ENCODE measurements around the gene AGAP1.

Gene AGAP1

DNA sequence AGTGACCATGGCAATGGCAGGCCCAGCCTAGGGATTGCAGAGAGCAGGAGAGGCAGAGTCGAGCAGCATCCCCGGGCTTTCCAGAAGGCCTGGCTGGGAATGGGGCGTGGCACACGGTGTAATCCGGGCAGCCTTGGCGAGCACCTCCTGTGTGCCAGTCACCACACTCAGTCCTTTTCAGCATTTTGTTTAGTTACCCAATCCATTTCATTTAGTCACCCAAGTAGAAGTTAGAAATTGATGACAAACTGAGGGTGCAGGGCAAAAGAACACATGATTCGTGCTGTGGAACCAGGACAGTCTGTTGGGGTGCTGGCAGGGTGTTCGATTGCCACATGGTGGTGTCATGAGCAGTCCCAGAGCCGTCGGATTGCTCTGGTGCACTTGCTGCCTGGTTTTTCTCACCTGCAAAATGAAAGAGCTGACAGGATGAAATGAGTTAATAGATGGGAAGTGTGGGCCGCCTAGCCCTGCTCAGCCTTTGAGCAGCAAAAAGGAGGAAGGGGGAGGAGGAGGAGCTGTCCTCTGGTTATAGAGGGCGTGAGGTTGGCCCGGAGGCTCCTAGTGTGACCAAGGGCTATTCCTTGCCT, 299.4 kb downstream of the AGAP1 start:
- Histone ChIP-seq H3K4me1 (ENCODE audit: control insufficient read depth in 2 of 2, insufficient read depth in 2 of 2, low read length in 2 of 2) (no peaks in the 10 kb centered on the region), H3K27me3 (ENCODE audit: control insufficient read depth in 2 of 2, insufficient read depth in 2 of 2, low read length in 2 of 2) (no peaks in the 10 kb centered on the region), H3K36me3 (ENCODE audit: control insufficient read depth in 2 of 2, insufficient read depth in 2 of 2, low read length in 2 of 2) (peaks cover 3 to 7% of the 10 kb centered on the region in 2 donors), H3K27ac (ENCODE audit: low read depth in 2 of 2, low read length in 2 of 2) (no peak overlapping the region), H3K9ac (ENCODE audit: low read depth in 1 of 2, low read length in 2 of 2) (no peak overlapping the region), H3K4me3 (ENCODE audit: low read length in 2 of 2) (no peak overlapping the region), H3K9me3 (ENCODE audit: control insufficient read depth in 2 of 2, low read length in 2 of 2) (no peaks in the 10 kb centered on the region)

DNA sequence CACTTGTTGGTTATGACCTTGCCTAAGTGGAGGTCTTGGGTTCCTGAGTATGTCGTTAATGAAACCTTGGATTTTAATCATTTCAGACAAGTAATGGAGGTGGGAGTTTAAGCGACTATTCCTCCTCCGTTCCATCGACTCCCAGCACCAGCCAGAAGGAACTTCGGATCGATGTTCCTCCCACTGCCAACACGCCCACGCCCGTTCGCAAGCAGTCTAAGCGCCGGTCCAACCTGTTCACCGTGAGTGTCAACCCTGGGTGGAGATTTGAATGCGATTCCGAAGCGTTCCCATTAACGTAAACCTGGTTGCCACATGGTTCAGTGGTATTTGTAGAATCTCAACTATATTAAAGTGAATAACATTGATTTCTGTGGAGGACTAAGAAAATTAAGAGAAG, 305.4 kb downstream of the AGAP1 start:
- Histone ChIP-seq H3K4me1 (ENCODE audit: control insufficient read depth in 2 of 2, insufficient read depth in 2 of 2, low read length in 2 of 2) (no peaks in the 10 kb centered on the region), H3K27ac (ENCODE audit: low read depth in 2 of 2, low read length in 2 of 2) (no peak overlapping the region), H3K9me3 (ENCODE audit: control insufficient read depth in 2 of 2, low read length in 2 of 2) (no peaks in the 10 kb centered on the region), H3K4me3 (ENCODE audit: low read length in 2 of 2) (no peak overlapping the region), H3K27me3 (ENCODE audit: control insufficient read depth in 2 of 2, insufficient read depth in 2 of 2, low read length in 2 of 2) (no peaks in the 10 kb centered on the region), H3K36me3 (ENCODE audit: control insufficient read depth in 2 of 2, insufficient read depth in 2 of 2, low read length in 2 of 2) (peaks cover 27 to 29% of the 10 kb centered on the region in 2 donors), H3K9ac (ENCODE audit: low read depth in 1 of 2, low read length in 2 of 2) (no peak overlapping the region)

DNA sequence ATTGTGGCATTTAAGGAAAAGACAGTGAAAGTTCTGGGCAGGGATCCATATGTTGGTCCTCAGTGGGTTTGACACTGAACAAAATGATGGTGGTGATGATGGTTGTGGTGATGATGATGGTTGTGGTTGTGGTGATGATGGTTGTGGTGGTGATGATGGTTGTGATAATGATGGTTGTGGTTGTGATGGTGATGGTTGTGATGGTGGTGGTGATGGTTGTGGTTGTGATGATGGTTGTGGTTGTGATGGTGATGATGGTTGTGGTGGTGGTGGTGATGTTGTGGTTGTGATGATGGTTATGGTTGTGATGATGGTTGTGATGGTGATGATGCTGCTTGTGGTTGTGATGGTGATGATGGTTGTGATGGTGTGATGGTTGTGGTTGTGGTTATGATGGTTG, 308.7 kb downstream of the AGAP1 start:
- Histone ChIP-seq H3K27ac (ENCODE audit: low read depth in 2 of 2, low read length in 2 of 2) (no peak overlapping the region), H3K9me3 (ENCODE audit: control insufficient read depth in 2 of 2, low read length in 2 of 2) (no peaks in the 10 kb centered on the region), H3K4me3 (ENCODE audit: low read length in 2 of 2) (no peak overlapping the region), H3K36me3 (ENCODE audit: control insufficient read depth in 2 of 2, insufficient read depth in 2 of 2, low read length in 2 of 2) (peaks cover 36% of the 10 kb centered on the region in 2 donors), H3K9ac (ENCODE audit: low read depth in 1 of 2, low read length in 2 of 2) (no peak overlapping the region), H3K27me3 (ENCODE audit: control insufficient read depth in 2 of 2, insufficient read depth in 2 of 2, low read length in 2 of 2) (no peaks in the 10 kb centered on the region), H3K4me1 (ENCODE audit: control insufficient read depth in 2 of 2, insufficient read depth in 2 of 2, low read length in 2 of 2) (no peaks in the 10 kb centered on the region)

DNA sequence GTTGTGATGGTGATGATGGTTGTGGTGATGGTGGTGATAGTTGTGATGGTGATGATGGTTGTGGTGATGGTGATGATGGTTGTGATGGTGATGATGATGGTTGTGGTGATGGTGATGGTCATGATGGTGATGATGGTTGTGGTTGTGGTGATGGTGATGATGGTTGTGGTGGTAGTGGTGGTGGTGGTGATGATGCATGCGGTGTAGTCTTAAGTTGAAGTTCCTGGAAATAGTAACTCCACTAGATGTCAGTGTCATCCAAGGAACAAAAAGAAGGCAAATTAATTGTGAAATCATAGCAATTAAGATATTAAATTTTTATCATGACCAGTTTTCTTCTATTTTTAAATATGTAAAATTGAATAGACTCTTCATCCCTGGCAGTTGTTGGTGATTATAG, 309.2 kb downstream of the AGAP1 start:
- Histone ChIP-seq H3K9me3 (ENCODE audit: control insufficient read depth in 2 of 2, low read length in 2 of 2) (no peaks in the 10 kb centered on the region), H3K27ac (ENCODE audit: low read depth in 2 of 2, low read length in 2 of 2) (no peak overlapping the region), H3K27me3 (ENCODE audit: control insufficient read depth in 2 of 2, insufficient read depth in 2 of 2, low read length in 2 of 2) (no peaks in the 10 kb centered on the region), H3K36me3 (ENCODE audit: control insufficient read depth in 2 of 2, insufficient read depth in 2 of 2, low read length in 2 of 2) (peaks cover 39 to 40% of the 10 kb centered on the region in 2 donors), H3K9ac (ENCODE audit: low read depth in 1 of 2, low read length in 2 of 2) (no peak overlapping the region), H3K4me1 (ENCODE audit: control insufficient read depth in 2 of 2, insufficient read depth in 2 of 2, low read length in 2 of 2) (no peaks in the 10 kb centered on the region), H3K4me3 (ENCODE audit: low read length in 2 of 2) (no peak overlapping the region)

DNA sequence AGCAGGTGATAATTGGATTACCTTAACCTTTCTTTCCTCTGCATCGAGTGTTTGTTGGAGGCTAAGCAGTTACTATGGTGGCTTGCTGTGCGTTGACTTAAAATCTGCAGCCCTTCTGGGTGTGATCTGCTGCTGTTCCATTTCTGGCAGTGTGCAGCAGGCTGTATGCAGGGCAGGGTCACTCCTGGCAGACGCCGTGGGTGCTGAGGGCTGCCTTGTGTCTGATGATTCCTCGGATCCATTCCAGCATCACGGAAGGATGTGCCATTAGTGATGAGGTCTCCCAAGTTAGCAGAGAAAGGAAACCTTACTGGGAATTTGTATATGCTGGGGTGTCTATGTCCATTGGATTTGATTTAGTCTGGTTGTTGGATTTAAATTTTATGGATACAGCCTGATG, 310.8 kb downstream of the AGAP1 start:
- H3K27me3 ChIP-seq (ENCODE audit: control insufficient read depth in 2 of 2, insufficient read depth in 2 of 2, low read length in 2 of 2) = no peaks in the 10 kb centered on the region
- no peaks in the 10 kb centered on the region for H3K4me1 ChIP-seq (ENCODE audit: control insufficient read depth in 2 of 2, insufficient read depth in 2 of 2, low read length in 2 of 2)
- H3K36me3 ChIP-seq (ENCODE audit: control insufficient read depth in 2 of 2, insufficient read depth in 2 of 2, low read length in 2 of 2) = peaks cover 31 to 39% of the 10 kb centered on the region in 2 donors
- no peak overlapping the region for H3K9ac ChIP-seq (ENCODE audit: low read depth in 1 of 2, low read length in 2 of 2)
- no peak overlapping the region for H3K27ac ChIP-seq (ENCODE audit: low read depth in 2 of 2, low read length in 2 of 2)
- no peaks in the 10 kb centered on the region for H3K9me3 ChIP-seq (ENCODE audit: control insufficient read depth in 2 of 2, low read length in 2 of 2)
- no peak overlapping the region for H3K4me3 ChIP-seq (ENCODE audit: low read length in 2 of 2)

DNA sequence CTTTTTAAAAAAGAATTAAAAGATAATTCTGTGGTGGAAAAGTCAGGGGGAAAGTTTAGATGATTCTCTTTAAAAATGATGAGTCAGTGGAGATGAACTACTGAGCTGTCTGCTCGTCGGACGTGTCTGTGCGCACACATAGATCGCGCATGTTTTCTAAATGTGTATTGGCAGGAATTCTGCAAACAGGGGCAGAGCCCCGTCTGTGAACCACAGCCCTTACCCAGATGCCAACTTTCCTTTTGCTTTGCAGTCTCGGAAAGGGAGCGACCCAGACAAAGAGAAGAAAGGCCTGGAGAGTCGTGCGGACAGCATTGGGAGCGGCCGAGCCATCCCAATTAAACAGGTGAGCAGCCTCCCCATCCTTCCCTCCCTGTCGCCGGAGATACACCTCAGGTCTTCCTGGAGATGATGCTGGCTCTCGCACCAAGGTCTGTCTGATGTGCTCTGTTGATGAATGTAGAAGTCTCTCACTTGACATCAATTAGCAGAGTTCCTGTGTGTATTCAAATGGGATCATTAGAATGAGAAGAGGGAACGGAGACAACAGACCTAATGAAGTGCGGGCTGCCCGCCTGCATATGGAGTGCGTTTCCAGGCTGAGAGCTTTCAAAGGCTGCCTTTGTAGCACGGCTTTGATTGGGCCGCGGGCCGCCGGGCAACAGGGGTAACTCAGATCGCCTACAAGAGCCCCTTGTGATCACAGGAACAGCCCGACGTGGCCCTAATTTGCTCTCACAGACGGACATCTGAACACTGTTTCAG, 313.3 kb downstream of the AGAP1 start:
- no peak overlapping the region for H3K4me3 ChIP-seq (ENCODE audit: low read length in 2 of 2)

DNA sequence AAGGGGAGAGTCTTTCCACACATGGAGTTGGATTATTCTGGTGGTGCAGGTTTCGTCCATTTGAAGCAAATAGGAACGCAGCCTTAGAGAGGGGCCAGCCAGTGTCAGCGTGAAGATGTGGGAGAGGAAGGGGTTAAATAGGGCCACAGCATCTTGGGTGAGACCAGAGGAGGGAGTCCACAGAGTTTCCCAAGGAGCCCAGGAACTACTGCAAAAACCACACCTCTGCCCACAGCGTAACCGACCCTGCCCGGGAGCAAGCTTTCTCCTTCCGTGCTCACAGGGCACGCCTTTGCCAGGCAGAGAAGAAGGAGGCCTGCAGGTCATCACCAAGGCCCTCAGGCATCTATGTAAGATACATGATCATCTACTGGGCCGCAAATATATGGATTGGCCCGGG, 314.5 kb downstream of the AGAP1 start:
- no peaks in the 10 kb centered on the region for H3K9me3 ChIP-seq (ENCODE audit: control insufficient read depth in 2 of 2, low read length in 2 of 2)
- H3K27me3 ChIP-seq (ENCODE audit: control insufficient read depth in 2 of 2, insufficient read depth in 2 of 2, low read length in 2 of 2) = no peaks in the 10 kb centered on the region
- no peaks in the 10 kb centered on the region for H3K4me1 ChIP-seq (ENCODE audit: control insufficient read depth in 2 of 2, insufficient read depth in 2 of 2, low read length in 2 of 2)
- no peak overlapping the region for H3K4me3 ChIP-seq (ENCODE audit: low read length in 2 of 2)
- peaks cover 34 to 47% of the 10 kb centered on the region in 2 donors for H3K36me3 ChIP-seq (ENCODE audit: control insufficient read depth in 2 of 2, insufficient read depth in 2 of 2, low read length in 2 of 2)
- no peak overlapping the region for H3K27ac ChIP-seq (ENCODE audit: low read depth in 2 of 2, low read length in 2 of 2)
- no peak overlapping the region for H3K9ac ChIP-seq (ENCODE audit: low read depth in 1 of 2, low read length in 2 of 2)

More for the DNA sequence above, 313.3 kb downstream of the AGAP1 start:
- no peaks in the 10 kb centered on the region for H3K4me1 ChIP-seq (ENCODE audit: control insufficient read depth in 2 of 2, insufficient read depth in 2 of 2, low read length in 2 of 2)
- H3K27ac ChIP-seq (ENCODE audit: low read depth in 2 of 2, low read length in 2 of 2) = no peak overlapping the region
- H3K9ac ChIP-seq (ENCODE audit: low read depth in 1 of 2, low read length in 2 of 2) = no peak overlapping the region
- no peaks in the 10 kb centered on the region for H3K27me3 ChIP-seq (ENCODE audit: control insufficient read depth in 2 of 2, insufficient read depth in 2 of 2, low read length in 2 of 2)
- peaks cover 24 to 37% of the 10 kb centered on the region in 2 donors for H3K36me3 ChIP-seq (ENCODE audit: control insufficient read depth in 2 of 2, insufficient read depth in 2 of 2, low read length in 2 of 2)
- H3K9me3 ChIP-seq (ENCODE audit: control insufficient read depth in 2 of 2, low read length in 2 of 2) = no peaks in the 10 kb centered on the region

DNA sequence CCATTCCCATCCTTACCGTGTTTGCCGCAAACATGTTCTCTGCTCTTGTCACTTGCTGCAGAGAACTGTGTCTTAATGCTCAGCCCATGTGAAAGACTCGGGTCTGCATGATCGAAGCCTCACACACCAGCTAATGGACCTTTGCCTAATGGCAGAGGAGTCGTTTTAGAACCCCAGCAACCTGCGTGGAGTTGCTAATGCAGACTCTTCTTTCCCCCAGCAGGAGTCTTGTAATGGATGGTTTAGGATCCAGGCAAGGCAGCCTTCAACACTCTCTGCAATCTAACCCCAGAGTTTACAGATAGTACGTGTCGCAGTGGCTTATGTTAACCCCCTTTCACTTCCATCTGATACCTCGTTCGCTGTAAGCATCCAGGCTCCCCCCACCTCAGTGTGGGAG, 316.4 kb downstream of the AGAP1 start:
- H3K9me3 ChIP-seq (ENCODE audit: control insufficient read depth in 2 of 2, low read length in 2 of 2) = no peaks in the 10 kb centered on the region
- H3K4me1 ChIP-seq (ENCODE audit: control insufficient read depth in 2 of 2, insufficient read depth in 2 of 2, low read length in 2 of 2) = no peaks in the 10 kb centered on the region
- no peak overlapping the region for H3K27ac ChIP-seq (ENCODE audit: low read depth in 2 of 2, low read length in 2 of 2)
- no peak overlapping the region for H3K9ac ChIP-seq (ENCODE audit: low read depth in 1 of 2, low read length in 2 of 2)
- H3K36me3 ChIP-seq (ENCODE audit: control insufficient read depth in 2 of 2, insufficient read depth in 2 of 2, low read length in 2 of 2) = peaks cover 38 to 51% of the 10 kb centered on the region in 2 donors
- no peak overlapping the region for H3K4me3 ChIP-seq (ENCODE audit: low read length in 2 of 2)
- no peaks in the 10 kb centered on the region for H3K27me3 ChIP-seq (ENCODE audit: control insufficient read depth in 2 of 2, insufficient read depth in 2 of 2, low read length in 2 of 2)

DNA sequence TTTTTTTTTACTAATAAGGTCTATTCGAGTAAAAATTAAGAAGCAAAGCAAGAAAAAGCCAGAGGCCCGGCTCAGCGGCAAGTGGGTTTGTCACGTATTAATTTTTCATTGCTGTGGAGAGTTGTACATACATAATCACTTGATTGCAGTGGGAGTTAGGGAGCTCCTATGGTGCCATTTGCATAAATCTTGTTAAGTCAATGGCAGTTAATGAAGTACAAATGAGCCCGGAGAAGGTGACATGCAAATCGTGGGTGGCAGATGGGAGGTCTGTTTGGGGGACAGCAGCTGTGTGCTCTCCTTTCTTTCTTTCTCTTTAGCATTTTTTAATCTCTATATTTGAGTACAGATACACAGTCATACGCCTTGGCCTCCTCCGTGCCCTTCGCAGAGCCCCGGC, 317.0 kb downstream of the AGAP1 start:
- Histone ChIP-seq H3K4me3 (ENCODE audit: low read length in 2 of 2) (no peak overlapping the region), H3K27me3 (ENCODE audit: control insufficient read depth in 2 of 2, insufficient read depth in 2 of 2, low read length in 2 of 2) (no peaks in the 10 kb centered on the region), H3K4me1 (ENCODE audit: control insufficient read depth in 2 of 2, insufficient read depth in 2 of 2, low read length in 2 of 2) (no peaks in the 10 kb centered on the region), H3K27ac (ENCODE audit: low read depth in 2 of 2, low read length in 2 of 2) (no peak overlapping the region), H3K36me3 (ENCODE audit: control insufficient read depth in 2 of 2, insufficient read depth in 2 of 2, low read length in 2 of 2) (peaks cover 38 to 51% of the 10 kb centered on the region in 2 donors), H3K9ac (ENCODE audit: low read depth in 1 of 2, low read length in 2 of 2) (no peak overlapping the region), H3K9me3 (ENCODE audit: control insufficient read depth in 2 of 2, low read length in 2 of 2) (no peaks in the 10 kb centered on the region)

DNA sequence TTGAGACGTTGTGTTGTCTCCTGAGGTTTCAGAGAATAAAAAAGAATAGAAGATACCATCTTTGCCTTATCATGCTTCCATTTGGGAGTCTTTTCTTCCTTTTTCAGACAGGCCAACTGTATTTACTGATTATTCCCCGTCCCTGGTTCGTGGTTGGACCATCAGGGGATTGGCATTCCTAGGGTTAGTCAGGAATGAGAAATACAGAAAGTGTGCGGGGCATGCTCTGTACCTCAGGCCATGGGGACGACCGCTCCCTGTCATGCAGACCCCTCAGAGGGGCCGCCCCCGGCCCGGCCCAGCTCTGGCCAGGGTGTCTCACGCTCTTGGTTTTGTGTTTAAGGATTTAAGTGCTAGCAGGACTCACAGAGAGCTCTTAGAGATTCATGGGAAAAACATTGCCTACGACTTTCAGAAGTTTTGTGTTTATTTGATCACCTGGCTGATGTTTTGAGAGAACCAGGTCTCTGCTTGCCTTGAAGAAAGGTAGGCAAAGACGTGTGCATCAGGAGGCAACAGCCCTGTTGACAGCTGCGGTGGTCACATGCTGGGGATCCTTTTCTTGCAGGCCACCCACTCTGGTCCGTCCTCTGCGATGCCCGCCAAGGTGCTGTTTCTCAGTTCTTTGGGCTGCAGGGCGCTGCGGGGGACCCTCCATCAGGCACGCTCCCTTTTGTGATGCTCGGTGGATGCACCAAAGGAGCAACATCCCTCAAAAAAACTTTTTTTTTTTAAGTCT, 317.8 kb downstream of the AGAP1 start:
- Histone ChIP-seq H3K9ac (ENCODE audit: low read depth in 1 of 2, low read length in 2 of 2) (no peak overlapping the region), H3K27ac (ENCODE audit: low read depth in 2 of 2, low read length in 2 of 2) (no peak overlapping the region), H3K4me3 (ENCODE audit: low read length in 2 of 2) (no peak overlapping the region), H3K9me3 (ENCODE audit: control insufficient read depth in 2 of 2, low read length in 2 of 2) (no peaks in the 10 kb centered on the region), H3K4me1 (ENCODE audit: control insufficient read depth in 2 of 2, insufficient read depth in 2 of 2, low read length in 2 of 2) (no peaks in the 10 kb centered on the region), H3K36me3 (ENCODE audit: control insufficient read depth in 2 of 2, insufficient read depth in 2 of 2, low read length in 2 of 2) (peaks cover 38 to 51% of the 10 kb centered on the region in 2 donors), H3K27me3 (ENCODE audit: control insufficient read depth in 2 of 2, insufficient read depth in 2 of 2, low read length in 2 of 2) (no peaks in the 10 kb centered on the region)

Data from mucosa of rectum (tissue), 2 donors.